HG02571 (cell line): Measurements from ENCODE around the gene DUSP12.
"Not testable (repeated sequence)": the region's sequence is repeated elsewhere in the genome, so short reads cannot be mapped to it uniquely, and the experiment has no call there.

ENCODE experiments used
- ATAC-seq: cut with Tn5 transposase; IDR thresholded peaks from one replicate; pipeline ENCODE4 v1.9.1; 2021; ENCODE audit warnings: mild to moderate bottlenecking, moderate library complexity; ENCODE audit not compliant: unreplicated experiment

DUSP12 gene, protein sequence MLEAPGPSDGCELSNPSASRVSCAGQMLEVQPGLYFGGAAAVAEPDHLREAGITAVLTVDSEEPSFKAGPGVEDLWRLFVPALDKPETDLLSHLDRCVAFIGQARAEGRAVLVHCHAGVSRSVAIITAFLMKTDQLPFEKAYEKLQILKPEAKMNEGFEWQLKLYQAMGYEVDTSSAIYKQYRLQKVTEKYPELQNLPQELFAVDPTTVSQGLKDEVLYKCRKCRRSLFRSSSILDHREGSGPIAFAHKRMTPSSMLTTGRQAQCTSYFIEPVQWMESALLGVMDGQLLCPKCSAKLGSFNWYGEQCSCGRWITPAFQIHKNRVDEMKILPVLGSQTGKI

DNA sequence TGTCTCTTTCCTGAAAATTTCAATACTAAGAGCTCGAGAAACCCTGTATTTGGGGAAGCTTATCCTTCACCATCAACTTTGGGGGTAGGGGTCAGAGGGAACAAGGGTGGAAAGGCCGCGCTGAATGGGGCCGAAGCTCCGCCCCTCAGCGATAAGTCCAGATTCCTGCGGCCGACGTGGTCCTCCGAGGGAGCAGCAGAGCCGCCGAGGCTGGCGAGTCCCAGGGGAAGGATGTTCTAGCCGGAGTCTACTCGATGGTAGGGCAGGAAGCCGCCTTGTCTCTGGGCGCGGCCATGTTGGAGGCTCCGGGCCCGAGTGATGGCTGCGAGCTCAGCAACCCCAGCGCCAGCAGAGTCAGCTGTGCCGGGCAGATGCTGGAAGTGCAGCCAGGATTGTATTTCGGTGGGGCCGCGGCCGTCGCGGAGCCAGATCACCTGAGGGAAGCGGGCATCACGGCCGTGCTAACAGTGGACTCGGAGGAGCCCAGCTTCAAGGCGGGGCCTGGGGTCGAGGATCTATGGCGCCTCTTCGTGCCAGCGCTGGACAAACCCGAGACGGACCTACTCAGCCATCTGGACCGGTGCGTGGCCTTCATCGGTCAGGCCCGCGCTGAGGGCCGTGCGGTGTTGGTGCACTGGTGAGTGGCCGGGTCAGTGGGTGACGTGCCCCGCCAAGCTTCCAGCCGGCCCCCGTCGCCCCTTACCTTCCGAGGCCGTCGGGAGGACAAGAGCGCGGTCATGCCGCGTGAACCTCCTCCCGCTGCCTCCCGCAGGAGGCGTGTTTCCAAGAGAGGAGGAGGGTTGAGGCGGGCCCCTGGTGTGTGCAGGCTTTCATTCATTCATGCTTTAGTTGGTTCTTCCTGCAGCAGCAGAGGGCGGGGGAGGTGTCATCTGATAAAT is at the start of gene DUSP12:
DUSP12 (plus strand) TSS at position 278 of the 899 bp plus-strand sequence; CDS start at position 294, 16 bp downstream.
- peak; percentile 97 for ATAC-seq

DNA sequence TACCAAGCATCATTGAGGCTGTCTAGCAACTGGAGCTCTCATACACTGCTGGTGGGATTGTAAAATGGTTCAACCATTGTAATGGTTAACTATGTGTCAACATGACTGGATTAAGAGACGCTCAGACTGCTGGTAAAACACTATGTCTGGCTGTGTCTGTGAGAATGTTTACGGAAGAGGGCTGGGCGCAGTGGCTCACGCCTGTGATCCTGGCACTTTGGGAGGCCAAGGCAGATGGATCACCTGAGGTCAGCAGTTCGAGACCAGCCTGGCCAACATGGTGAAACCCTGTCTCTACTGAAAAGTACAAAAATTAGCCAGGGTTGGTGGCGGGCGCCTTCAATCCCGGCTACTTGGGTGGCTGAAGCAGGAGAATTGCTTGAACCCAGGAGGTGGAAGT is 47.3 kb upstream of the DUSP12 start:
- no peak for ATAC-seq

DNA sequence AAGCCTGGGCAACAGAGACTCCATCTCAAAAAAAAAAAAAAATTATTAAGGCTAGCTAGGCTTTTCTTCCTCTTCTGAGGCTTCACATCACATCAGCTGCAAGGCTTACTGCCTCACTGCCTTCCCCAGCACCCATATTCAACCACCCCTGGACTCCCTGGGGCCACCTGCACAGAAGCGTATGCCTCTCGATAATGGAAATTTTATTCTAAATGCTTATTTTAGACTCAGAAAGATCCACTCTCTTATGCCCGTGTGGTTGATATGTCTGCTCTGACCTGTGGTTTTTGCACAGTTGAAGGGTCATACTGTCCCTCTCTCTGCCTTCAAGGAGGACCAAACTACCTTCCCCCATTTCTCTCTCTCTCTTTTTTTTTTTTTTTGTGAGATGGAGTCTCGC is 44.0 kb upstream of the DUSP12 start:
- no peak for ATAC-seq

DNA sequence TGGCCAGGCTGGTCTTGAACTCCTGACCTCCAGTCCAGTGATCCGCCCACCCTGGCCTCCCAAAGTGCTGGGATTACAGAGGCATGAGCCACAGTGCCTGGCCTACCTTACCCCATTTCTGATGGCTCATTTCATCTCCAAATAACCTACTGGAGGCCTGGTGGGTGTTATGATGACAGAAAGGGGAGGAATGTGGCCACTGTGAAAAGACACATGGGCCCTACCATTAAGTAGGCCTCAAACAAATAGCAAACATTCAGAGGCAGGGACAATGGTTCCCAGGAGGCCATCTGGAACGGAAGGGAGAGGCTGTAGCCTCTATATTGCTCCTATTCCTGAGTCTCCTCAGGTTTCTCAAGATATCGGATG is 43.5 kb upstream of the DUSP12 start:
- ATAC-seq, result no peak

DNA sequence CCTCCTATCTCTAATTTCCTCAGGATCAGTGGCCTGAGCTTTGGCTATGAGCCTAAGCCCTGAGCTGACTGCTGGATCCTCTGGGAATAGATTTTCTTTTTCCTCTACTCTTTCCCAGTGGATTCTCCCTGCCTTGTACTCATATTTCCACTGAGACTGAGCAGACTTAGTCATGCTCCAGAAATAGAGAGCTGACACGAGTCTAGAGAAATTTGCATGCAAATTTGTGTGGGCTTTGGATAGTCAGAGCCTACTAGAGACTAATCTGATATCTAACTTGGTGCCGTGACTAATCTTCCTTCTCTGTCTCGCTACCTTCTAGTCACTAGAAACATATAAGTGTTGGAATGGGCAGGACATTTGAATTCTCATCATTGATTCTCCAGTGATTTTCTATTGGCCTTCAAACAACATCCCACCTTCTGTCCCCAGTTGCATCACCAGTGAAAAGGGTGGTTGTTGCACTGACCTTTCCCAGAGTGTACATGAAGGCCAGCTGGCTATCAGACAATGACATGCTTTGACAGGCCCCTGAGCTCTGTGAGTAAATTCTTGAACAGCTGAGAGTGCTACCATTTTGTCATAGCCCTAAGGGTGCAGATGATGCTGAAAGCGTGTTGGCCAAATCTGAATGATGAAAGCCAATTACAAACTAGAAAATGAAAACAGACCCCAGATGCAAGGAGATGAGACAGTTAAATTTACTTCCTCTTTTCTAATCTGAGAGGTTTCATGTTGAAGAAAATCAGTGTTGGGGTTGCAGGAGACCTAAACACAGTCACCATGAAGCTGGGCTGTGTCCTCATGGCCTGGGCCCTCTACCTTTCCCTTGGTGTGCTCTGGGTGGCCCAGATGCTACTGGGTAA is 42.9 kb upstream of the DUSP12 start, which contains the start of gene FCRLA:
FCRLA (plus strand) TSS at position 748 of the 866 bp plus-strand sequence; CDS start at position 784, 36 bp downstream.
- ATAC-seq, result peak; percentile 55

DNA sequence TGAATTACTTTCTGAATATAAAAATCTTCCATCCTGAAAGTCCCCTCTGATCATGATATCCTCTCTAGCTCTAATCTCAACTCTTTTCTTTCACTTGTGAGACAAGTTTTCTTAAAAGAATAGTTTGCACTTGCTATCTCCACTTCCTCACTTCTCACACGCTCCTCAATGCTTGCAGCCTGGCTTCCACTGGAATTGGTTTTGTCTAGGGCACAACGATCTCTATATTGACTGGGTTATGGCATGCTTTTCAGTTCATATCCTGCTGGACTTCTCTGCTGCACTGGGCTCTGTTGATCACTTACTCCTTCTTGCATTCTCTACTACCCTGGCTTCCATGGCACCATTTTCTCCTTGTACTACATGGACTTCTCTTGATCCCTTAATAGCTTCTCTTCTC is 42.1 kb upstream of the DUSP12 start:
- no peak for ATAC-seq

DNA sequence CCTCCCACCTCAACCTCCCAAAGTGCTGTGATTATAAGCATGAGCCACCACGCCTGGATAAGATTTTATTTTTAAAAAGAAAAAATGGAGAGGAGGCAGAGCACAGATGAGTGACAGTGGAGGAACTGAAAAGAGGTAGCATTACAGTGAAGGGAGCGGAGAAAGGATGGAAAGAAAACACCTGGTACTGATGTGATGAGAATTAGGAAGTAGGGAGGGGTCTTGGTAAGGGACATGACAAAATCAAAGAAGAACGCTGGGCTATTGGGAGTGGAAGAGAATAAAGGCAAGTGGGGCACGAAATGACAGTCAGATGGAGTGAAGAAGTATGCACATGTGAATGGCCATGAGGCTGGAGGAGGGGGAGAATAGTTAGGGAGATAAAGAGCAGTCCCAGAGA is 40.2 kb upstream of the DUSP12 start:
- ATAC-seq, result no peak

DNA sequence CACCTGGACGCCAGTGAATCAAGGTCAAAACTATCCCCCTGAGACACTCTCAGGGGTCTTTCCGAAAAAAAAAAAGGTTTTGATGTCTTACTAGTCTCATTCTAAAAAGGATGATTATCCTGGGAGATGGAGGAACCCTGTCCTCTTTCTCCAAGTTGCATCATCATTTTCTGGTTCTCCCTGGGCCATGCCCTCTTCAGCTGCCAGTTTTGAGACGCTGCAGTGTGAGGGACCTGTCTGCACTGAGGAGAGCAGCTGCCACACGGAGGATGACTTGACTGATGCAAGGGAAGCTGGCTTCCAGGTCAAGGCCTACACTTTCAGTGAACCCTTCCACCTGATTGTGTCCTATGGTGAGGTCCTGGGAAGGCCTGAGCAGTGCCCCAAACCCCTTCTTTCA is 39.0 kb upstream of the DUSP12 start:
- no peak for ATAC-seq

DNA sequence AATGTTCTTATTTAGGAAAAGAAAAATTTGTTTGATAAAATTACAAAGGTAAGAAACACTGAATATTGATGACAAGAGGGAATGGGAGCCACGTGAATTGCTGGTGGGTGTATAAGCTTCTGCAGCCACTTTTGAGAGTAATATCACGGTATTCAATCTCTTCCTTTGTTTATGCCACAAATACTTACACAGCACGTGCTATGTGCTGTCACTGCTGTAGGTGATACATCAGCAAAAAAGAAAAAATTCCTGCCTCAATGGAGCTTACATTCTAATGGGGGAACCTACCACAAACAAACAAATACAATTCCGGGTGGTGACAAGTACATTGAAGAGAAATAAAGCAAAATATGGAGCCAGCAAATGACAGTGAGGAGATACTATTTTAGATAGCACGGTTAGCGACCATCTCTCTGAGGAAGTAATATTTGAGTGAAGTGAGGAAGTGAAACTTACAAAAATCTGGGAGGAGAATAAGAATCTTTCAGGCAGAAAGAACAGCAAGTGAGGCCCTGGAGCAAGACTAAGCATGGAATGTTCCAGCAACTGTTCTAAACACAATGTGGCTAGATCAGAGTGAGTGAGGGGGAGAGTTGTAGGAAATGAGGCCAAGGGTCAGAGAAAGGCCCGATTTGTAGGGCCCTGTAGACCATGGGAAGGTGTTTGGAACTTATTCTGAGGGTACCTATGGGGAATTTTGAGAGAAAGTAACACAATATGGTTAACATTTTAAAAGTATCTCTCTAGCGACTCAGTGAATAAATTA is 30.8 kb upstream of the DUSP12 start:
- ATAC-seq, result no peak

DNA sequence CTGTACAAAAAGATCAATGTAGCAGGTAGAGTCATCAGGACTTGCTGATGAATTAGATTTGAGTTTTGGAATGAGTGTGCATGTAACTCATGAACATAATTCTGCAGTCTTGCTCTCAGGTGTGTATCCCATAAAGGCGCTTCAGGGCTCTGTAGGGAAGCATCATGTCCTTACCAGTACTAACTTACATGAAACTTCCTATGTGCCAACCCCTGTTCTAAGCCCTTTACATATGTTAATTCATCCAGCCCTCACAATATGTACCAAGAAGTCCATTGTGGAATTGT is 30.3 kb upstream of the DUSP12 start:
- ATAC-seq, result no peak

DNA sequence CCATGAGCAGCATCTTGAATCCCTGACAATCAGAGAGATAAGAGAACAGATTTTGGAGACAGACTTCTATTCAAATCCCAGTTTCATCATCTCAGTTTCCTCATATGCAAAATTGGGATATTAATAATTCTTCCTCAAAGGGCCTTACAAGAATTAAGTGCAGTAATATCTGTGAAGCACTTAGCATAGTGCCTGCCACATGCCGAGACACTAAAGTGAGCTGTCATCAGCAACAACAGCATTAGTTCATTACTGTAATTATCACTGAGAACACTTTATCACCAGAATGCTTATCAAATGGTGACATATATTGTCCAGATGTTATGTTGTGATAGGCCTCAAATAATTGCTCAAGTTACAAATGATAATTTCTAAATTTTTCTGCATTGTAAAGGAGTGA is 29.2 kb upstream of the DUSP12 start:
- ATAC-seq, result no peak

DNA sequence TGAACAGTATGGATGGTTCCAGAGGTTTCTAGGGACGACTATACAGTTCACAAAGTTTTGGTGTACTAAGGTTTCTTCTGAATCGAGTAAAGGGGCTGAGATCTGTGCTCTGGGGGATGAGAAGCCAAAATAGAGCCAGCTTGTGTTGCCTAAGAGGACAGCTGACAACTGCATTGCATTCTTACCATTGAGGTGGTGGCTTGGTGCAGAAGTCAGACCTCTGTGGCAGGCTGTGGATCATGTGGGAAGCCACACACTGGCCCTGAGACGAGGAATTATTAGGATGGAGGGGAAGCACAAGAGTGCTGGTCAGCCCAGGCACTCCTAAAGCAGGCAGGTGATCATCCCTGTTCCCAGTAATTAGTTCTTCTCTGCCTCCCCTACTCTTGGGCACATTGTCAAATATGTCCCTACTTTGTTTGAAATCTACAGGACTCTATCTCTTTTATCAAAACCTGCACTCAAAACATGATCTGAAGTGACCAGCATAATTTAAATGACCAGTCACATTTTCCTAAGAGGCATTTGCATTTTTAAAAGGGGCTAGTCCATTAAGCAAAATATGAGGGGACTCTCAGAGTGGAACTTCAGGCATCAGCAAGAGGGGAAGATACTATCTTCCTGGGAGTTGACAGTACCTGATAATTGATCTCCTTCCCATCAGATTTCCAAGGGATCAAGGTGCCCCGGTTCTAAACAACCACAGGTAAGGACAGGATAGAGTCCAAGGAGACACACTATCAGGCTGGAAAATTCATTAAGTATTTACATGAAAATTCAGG is 28.4 kb upstream of the DUSP12 start, which contains the start of gene FCRLB:
FCRLB (plus strand) TSS at position 589 of the 782 bp plus-strand sequence. CDS start 1,129 bp downstream, outside the sequence.
- ATAC-seq, result no peak

DNA sequence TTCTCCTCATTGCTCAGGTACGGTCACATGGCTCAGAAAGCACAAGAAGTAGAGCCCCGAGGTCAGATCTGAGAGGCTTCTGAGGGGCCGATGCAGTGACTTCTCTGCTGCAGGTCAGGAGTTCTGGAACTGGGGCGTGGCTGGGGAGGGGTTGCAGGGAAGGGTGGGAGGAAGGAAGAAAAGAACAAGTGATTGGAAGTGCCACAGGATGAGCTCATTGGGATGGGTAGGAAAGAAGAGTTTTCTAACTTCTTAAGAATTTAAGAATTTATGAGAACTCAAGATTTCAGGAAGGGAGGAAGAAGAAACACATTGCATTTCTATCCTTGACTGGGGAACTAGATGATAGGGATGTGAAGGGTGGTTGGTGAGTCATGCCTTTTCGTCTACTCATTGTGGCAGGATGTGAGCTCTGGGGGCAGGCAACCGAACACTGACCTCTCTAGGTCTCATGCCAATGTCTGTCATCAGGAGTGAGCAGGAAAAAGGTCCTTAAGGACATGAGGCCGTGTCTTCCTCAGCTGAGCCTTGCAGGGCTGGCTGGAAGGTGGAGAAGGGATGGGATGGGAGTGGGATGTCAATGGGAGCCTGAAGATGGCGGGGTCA is 27.7 kb upstream of the DUSP12 start:
- ATAC-seq, result no peak

DNA sequence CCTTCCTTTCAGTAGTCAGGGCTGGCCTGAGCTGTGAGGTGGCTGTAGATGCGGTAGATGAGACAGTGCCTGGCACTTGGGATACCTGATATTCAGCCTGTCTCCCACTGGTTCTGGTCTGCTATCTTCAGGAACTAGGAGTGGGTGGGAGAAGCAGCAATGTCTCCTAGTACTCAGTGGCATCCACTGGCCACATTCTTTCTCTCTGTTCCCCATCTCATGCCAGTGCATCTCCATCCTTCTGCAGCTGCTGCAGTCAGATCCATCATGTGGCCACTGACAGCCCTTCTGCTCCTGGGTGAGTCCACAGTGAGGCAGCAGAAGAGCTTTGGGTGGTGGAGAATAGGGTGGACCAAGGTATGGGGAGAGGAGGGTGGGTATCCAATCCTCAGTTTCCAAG is 27.2 kb upstream of the DUSP12 start:
- ATAC-seq, result no peak

DNA sequence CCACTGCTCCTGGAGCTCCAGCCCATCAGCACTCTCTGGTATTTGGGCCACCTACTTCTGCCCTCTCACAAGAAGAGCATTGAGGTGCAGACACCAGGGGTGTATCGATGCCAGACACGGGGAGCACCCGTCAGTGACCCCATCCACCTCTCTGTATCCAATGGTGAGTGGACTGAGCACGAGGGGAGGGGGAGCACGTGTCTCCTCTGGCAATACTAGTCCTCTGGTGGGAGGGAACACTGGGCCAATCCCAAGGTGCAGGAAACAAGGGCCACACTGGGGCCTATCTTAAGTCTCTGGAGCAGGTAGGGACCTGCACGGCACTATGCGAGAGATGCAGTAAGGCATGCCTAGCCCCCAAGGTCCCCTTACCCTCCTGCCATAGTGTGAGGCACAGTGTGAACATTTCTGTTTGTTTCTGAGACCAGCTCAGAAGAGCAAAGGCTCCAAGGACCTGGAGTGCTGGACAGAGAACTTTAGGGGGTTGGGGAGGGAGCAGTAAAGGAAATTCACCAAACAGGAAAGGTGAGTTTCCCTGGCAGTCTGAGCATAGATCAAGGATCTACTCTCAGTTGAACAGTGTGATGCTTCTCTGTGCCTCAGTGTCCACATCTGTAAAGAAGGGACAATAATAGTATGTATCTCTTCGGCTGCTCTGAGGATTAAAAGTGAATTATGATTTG is 26.0 kb upstream of the DUSP12 start:
- no peak for ATAC-seq

DNA sequence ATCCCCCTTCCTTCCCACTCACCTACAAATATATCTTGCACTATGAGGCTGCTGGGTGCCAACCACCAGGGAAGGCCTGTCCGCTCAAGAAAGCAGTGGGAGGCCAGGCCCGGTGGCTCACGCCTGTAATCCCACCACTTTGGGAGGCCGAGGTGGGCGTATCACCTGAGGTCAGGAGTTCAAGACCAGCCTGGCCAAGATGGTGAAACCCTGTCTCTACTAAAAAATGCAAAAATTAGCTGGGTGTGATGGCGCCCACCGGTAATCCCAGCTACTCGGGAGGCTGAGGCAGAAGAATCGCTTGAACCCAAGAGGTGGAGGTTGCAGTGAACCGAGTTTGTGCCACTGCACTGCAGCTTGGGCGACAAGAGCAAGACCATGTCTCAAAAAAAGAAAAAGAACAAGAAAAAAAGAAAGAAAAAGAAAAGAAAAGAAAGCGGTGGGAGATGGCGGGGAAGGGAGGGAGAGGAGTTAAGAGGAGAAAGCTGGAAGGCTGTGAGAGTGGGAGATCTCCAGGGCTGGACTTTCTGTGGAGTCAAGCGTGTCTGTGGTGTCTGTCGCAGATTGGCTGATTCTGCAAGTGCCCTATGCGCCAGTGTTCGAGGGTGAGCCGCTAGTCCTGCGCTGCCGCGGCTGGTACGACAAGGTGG is 24.2 kb upstream of the DUSP12 start:
- not testable (repeated sequence) for ATAC-seq

DNA sequence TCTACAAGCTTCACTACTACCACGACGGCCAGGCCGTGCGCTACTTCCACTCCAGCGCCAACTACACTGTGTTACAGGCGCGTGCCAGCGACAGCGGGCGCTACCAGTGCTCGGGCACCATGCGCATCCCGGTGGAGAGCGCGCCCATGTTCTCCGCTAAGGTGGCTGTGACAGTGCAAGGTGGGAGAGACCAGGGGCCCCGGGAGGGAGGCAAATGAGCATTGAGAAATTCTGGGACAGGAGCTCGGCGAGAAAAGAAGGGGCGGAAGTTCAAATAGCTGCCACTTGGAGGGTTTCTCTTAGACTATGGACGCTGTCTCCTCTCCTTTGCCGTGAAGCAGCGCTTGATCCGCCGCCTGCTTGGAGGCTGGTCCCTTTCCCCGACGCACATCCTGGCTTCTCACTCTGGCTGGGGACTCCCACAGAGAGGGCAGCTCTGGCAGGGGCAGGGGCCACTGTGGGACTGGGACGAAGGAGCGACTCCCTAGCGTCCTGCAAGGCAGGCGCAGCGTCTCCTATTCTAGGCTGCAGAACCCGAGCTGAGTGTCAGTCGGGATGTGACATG is 23.6 kb upstream of the DUSP12 start:
- peak; percentile 17 for ATAC-seq
